Parathyroid adenoma (tissue), 2 donors: ENCODE measurements around the gene CACNA1I.

Source experiments
- H2AFZ ChIP-seq: fragments of 300-600 bp; sonication (generic); one replicate; pipeline ENCODE4 v1.7.0; 2017; ENCODE audit warnings: antibody characterized with exemption, mild to moderate bottlenecking
- H3K27ac ChIP-seq: fragments of 300-600 bp; sonication (generic); one replicate; pipeline ENCODE4 v1.7.0; 2017
- H3K27me3 ChIP-seq: fragments of 300-600 bp; sonication (generic); one replicate; pipeline ENCODE4 v1.7.0; 2017; ENCODE audit warnings: low read length; ENCODE audit not compliant: control insufficient read depth, insufficient read depth
- H3K36me3 ChIP-seq: fragments of 300-600 bp; sonication (generic); one replicate; pipeline ENCODE4 v1.7.0; 2017; ENCODE audit warnings: low read length; ENCODE audit not compliant: control insufficient read depth, insufficient read depth
- H3K4me1 ChIP-seq: fragments of 300-600 bp; sonication (generic); one replicate; pipeline ENCODE4 v1.7.0; 2017; ENCODE audit warnings: control low read depth
- H3K4me2 ChIP-seq: fragments of 300-600 bp; sonication (generic); one replicate; pipeline ENCODE4 v1.7.0; 2017; ENCODE audit warnings: low read length
- H3K4me3 ChIP-seq: fragments of 300-600 bp; sonication (generic); one replicate; pipeline ENCODE4 v1.7.0; 2017; ENCODE audit warnings: low read depth, low read length
- H3K79me2 ChIP-seq: fragments of 300-600 bp; sonication (generic); one replicate; pipeline ENCODE4 v1.7.0; 2017; ENCODE audit warnings: control low read depth
- H3K9ac ChIP-seq: fragments of 300-600 bp; sonication (generic); one replicate; pipeline ENCODE4 v1.7.0; 2017; ENCODE audit warnings: mild to moderate bottlenecking
- H3K9me3 ChIP-seq: fragments of 300-600 bp; sonication (generic); one replicate; pipeline ENCODE4 v1.7.0; 2017; ENCODE audit warnings: low read length; ENCODE audit not compliant: control insufficient read depth
- CTCF ChIP-seq: fragments of 300-600 bp; sonication (generic); IDR thresholded peaks from one replicate; pipeline ENCODE4 v1.7.0; 2017; ENCODE audit warnings: antibody characterized with exemption, mild to moderate bottlenecking
- donor health status: primary hyperparathyroidism.

CACNA1I gene

GRCh38 chr22:39661501-39661841 is 90.9 kb downstream of the CACNA1I start:
- no peak overlapping the region for H2AFZ ChIP-seq
- H3K4me2 ChIP-seq, result no peak overlapping the region
- no peaks in the 10 kb centered on the region for H3K9me3 ChIP-seq
- no peaks in the 10 kb centered on the region for H3K79me2 ChIP-seq
- H3K36me3 ChIP-seq, result no peaks in the 10 kb centered on the region
- no peaks in the 10 kb centered on the region for H3K4me1 ChIP-seq
- no peak for TF ChIP-seq CTCF
- no peak overlapping the region for H3K4me3 ChIP-seq
- H3K27ac ChIP-seq, result no peak overlapping the region
- H3K9ac ChIP-seq, result no peak overlapping the region
- peaks cover 12% of the 10 kb centered on the region for H3K27me3 ChIP-seq

DNA sequence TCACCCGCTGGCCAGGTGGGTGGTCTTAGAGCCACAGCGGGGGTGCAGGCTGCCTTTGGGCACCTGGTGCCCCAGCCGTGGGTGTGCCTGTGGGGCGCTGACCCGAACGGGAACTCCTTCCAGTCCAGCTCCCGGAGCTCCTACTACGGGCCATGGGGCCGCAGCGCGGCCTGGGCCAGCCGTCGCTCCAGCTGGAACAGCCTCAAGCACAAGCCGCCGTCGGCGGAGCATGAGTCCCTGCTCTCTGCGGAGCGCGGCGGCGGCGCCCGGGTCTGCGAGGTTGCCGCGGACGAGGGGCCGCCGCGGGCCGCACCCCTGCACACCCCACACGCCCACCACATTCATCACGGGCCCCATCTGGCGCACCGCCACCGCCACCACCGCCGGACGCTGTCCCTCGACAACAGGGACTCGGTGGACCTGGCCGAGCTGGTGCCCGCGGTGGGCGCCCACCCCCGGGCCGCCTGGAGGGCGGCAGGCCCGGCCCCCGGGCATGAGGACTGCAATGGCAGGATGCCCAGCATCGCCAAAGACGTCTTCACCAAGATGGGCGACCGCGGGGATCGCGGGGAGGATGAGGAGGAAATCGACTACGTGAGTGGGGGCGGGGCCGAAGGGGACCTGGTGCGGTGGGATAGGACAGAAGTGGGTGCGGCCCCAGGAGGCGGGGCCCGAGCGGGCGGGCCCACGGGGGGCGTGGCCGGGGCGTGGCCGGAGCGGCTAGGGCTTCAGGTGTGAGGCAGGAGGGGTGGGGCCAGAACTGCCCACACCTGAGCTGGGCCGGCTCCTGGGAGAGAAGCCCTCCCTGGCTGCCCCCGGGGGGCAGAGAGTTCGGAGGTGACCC is 91.5 kb downstream of the CACNA1I start:
- peak overlapping the region; percentile 51 for H3K4me2 ChIP-seq
- no peaks in the 10 kb centered on the region for H3K36me3 ChIP-seq
- no peak for TF ChIP-seq CTCF
- no peaks in the 10 kb centered on the region for H3K4me1 ChIP-seq
- H3K4me3 ChIP-seq, result no peak overlapping the region
- no peaks in the 10 kb centered on the region for H3K9me3 ChIP-seq
- H3K27ac ChIP-seq, result no peak overlapping the region
- H3K79me2 ChIP-seq, result no peaks in the 10 kb centered on the region
- H2AFZ ChIP-seq, result peak overlapping the region; percentile 42
- peaks cover 12% of the 10 kb centered on the region for H3K27me3 ChIP-seq
- no peak overlapping the region for H3K9ac ChIP-seq

GRCh38 chr22:39662686-39663052 is 92.1 kb downstream of the CACNA1I start:
- Histone ChIP-seq H3K4me2 (peak overlapping the region; percentile 51), H3K4me3 (no peak overlapping the region), H3K36me3 (no peaks in the 10 kb centered on the region), H3K27me3 (peaks cover 12% of the 10 kb centered on the region), H3K4me1 (no peaks in the 10 kb centered on the region), H3K9ac (no peak overlapping the region), H2AFZ (no peak overlapping the region), H3K79me2 (no peaks in the 10 kb centered on the region), H3K9me3 (no peaks in the 10 kb centered on the region), H3K27ac (no peak overlapping the region)
- no peak for TF ChIP-seq CTCF

- H3K27ac ChIP-seq, result no peak overlapping the region
- H2AFZ ChIP-seq, result no peak overlapping the region
- H3K4me2 ChIP-seq, result no peak overlapping the region
- no peaks in the 10 kb centered on the region for H3K79me2 ChIP-seq
- TF ChIP-seq CTCF, result no peak
- no peak overlapping the region for H3K4me3 ChIP-seq
- H3K27me3 ChIP-seq, result peaks cover 12% of the 10 kb centered on the region
- no peaks in the 10 kb centered on the region for H3K4me1 ChIP-seq
- H3K9me3 ChIP-seq, result no peaks in the 10 kb centered on the region
- H3K36me3 ChIP-seq, result no peaks in the 10 kb centered on the region
- H3K9ac ChIP-seq, result no peak overlapping the region
These were observed 93.2 kb downstream of the CACNA1I start for GRCh38 chr22:39663751-39664150.
